RWPE1 (cell line): Measurements from ENCODE around the gene TNXB.
"Not testable (repeated sequence)": the region's sequence is repeated elsewhere in the genome, so short reads cannot be mapped to it uniquely, and the experiment has no call there.

Experiments used
- CTCF ChIA-PET: fragments of 350-600 bp; sonication (Branson Sonifier 250); formaldehyde crosslinking; extraction: SDS; loops from one replicate; lab custom pipeline; 2021; lab: Yijun Ruan, JAX
- POLR2A ChIA-PET: fragments of 400-600 bp; formaldehyde crosslinking; extraction: SDS; loops from one replicate; lab custom pipeline; 2020; ENCODE audit warnings: antibody characterized with exemption; ENCODE audit not compliant: low non-redundant PET; lab: Yijun Ruan, JAX
- DNase-seq: peaks from one replicate; pipeline ENCODE4 v3.0.0; 2012; ENCODE audit warnings: low spot score
- H3K27ac ChIP-seq: fragments of 450-650 bp; 2 replicates; pipeline ENCODE4 v1.5.1; 2017
- TF ChIP-seq, protein P1 (sequence below): fragments of 450-650 bp; conservative IDR thresholded peaks from 2 replicates; pipeline ENCODE4 v1.5.1; 2017; ENCODE audit warnings: low read depth, mild to moderate bottlenecking

TNXB gene

DNA sequence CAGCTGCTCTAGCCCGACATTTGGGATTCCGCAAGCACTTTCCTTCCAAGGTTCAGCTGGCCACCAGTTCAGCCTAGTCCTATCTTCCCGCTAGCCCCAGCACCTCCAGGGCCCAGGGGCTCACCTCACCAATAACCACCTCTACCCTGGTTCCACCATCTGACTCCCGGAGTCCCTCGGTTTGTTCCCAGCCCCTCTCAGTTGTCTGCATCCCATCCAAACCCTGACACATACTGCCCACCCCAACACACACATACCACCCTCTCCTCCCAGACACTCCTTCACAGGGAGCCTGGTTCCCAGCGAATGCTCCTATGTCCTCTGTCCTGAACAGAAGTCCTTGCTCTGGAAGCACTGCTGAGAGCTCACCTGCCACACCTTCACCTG is 418 bp downstream of the TNXB start:
- POLR2A ChIA-PET, result no interaction called here
- TF ChIP-seq, protein P1, sequence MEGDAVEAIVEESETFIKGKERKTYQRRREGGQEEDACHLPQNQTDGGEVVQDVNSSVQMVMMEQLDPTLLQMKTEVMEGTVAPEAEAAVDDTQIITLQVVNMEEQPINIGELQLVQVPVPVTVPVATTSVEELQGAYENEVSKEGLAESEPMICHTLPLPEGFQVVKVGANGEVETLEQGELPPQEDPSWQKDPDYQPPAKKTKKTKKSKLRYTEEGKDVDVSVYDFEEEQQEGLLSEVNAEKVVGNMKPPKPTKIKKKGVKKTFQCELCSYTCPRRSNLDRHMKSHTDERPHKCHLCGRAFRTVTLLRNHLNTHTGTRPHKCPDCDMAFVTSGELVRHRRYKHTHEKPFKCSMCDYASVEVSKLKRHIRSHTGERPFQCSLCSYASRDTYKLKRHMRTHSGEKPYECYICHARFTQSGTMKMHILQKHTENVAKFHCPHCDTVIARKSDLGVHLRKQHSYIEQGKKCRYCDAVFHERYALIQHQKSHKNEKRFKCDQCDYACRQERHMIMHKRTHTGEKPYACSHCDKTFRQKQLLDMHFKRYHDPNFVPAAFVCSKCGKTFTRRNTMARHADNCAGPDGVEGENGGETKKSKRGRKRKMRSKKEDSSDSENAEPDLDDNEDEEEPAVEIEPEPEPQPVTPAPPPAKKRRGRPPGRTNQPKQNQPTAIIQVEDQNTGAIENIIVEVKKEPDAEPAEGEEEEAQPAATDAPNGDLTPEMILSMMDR, result no peak
- no peak for DNase-seq
- H3K27ac ChIP-seq, result peak overlapping the region; percentile 97
- CTCF ChIA-PET, result interaction anchor here (1.2 to 1.5 kb wide), 2 partner anchors 10 to 21 kb away, joined by 3 to 5 read pairs; no protein-coding TSS in a partner anchor

DNA sequence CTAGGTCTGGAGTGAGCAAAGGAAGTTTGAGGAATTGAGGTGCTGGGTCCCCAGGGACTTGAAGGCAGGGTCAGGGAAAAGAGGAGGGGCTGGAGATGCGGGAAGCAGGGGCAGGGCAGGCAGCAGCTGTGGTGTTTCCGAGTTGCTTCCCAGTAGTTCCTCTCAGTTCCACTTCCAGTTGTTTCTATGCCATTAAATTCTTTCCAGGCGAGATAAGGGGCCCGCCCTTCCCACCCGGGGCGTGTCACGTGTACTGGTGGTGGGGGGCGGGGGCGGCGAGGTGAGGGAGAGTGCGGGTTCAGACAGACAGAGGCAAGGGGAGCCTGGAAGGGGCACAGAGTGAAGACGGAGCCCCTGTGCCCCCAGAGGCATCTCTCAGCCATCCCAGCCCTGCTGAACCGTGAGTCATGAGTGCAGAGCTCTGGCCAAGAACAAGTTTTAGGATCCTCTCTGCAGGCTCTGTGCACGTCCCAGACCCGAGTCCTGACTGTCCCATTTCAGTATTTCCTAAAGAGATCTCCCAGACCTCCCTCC is 977 bp downstream of the TNXB start:
- ChIA-PET POLR2A (no interaction called here), CTCF (interaction anchor here (1.2 to 1.5 kb wide), 2 partner anchors 11 to 20 kb away, joined by 3 to 5 read pairs; no protein-coding TSS in a partner anchor)
- peak; percentile 42 for DNase-seq
- H3K27ac ChIP-seq, result peak overlapping the region; percentile 97
- TF ChIP-seq, protein P1, result no peak

DNA sequence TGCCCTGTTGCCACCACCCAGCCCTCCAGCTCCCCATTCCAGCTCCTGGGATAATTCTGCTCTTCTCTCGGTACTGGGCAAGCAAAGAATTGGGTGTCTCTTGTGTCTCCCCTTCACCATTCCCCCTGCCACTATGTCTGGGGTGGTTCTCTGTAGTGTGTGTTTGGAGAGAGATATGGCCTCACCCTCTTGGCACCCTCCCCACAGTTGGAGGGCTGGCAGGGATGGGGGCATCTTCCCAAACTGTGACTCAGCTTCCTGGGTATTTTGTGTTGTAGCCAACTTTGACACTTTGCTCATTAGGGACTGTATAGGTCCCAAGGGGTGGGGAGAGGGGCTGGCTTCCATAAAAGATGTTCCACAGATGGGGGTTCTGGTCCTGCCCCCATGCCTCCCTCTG is 1.7 kb downstream of the TNXB start:
- TF ChIP-seq, protein P1, result no peak
- DNase-seq, result no peak
- CTCF ChIA-PET, result no interaction called here
- POLR2A ChIA-PET, result no interaction called here
- peak overlapping the region; percentile 97 for H3K27ac ChIP-seq

DNA sequence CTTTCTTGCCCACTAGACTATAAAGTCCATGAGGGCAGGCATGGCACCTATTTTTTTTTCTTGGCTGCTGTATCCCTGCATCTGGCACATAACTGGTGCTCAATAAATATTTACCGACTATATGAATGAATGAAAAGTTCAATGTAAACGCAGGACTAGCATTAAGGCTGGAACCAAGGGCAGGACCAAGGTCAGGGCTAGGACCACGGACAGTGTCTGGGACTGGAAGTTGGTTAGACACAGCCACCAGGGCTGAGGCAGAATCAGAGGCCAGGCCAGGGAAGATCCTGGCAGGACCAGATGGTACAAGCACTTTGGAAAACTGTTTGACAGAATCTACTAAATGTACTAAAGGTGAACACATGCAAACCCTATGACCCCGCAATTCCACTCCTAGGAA is 3.7 kb downstream of the TNXB start:
- POLR2A ChIA-PET, result no interaction called here

DNA sequence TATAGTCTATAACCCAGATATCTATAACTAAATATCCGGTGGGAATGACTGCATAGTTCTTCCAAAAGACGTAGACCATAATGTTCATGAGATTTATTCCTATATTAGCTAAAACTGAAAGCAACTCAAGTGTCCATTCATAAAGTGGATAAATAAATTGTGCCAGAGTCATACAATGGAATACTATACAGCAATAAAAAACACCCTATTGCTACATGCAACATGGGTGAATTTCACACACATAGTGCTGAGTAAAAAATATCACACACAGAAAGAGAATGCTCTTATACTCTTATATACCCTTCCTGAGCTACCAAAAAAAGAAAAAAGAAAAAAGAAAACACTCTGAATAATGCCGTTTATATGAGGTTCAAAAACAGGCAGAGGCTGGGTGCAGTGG is 6.9 kb downstream of the TNXB start:
- no peak for DNase-seq
- TF ChIP-seq, protein P1, result no peak
- CTCF ChIA-PET, result no interaction called here
- POLR2A ChIA-PET, result no interaction called here
- H3K27ac ChIP-seq, result no peak overlapping the region

More for the DNA sequence above, 3.7 kb downstream of the TNXB start:
- H3K27ac ChIP-seq, result no peak overlapping the region
- DNase-seq, result no peak
- CTCF ChIA-PET, result no interaction called here
- TF ChIP-seq, protein P1, result no peak

DNA sequence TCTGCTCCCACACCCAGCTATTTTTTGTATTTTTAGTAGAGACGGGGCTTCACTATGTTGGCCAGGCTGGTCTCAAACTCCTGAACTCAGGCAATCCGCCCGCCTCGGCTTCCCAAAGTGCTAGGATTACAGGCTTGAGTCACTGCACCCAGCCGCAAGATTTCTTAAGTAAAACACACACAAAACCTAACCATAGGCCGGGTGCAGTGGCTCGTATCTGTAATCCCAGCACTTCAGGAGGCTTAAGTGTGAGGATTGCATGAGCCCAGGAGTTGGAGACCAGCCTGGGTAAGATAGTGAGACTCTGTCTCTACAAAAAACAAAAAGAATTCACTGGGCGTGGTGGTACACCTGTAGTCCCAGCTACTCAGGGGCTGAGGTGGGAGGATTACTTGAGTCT is 8.9 kb downstream of the TNXB start:
- H3K27ac ChIP-seq, POLR2A ChIA-PET, DNase-seq: not testable (repeated sequence)
- CTCF ChIA-PET, result interaction anchor here (0.6 to 0.7 kb wide), 2 partner anchors 8 to 511 kb away, joined by 3 read pairs; no protein-coding TSS in a partner anchor

DNA sequence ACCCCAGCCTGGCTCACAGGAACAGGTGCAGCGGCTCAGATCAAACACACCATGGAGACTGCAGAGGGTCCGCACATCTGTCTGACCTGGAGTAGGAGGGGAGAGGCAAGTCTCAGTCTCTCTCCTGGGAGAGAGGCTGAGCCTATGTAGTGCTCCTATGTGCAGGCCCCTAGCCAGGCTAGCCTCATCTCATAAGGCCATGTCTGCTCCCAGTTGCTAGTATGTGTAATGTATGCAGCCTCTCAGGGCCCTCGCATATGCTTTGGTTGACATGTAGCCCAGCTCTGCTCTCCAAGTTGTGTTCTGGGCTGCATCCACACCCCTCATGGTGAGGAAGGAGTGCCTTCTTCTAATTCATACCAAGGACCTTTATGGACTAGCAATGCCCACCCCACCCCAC is 11.8 kb downstream of the TNXB start:
- TF ChIP-seq, protein P1, result no peak
- POLR2A ChIA-PET, result no interaction called here
- CTCF ChIA-PET, result interaction anchor here (1.0 kb wide), 1 partner anchor 10 kb away, joined by 3 read pairs; no protein-coding TSS in a partner anchor
- H3K27ac ChIP-seq, result no peak overlapping the region
- no peak for DNase-seq
